GM21619 (cell line): Measurements from ENCODE around the gene ANKRD63.

Source experiments
- ATAC-seq: cut with Tn5 transposase; IDR thresholded peaks from one replicate; pipeline ENCODE4 v1.9.1; 2021; ENCODE audit not compliant: unreplicated experiment

The ANKRD63 gene, protein sequence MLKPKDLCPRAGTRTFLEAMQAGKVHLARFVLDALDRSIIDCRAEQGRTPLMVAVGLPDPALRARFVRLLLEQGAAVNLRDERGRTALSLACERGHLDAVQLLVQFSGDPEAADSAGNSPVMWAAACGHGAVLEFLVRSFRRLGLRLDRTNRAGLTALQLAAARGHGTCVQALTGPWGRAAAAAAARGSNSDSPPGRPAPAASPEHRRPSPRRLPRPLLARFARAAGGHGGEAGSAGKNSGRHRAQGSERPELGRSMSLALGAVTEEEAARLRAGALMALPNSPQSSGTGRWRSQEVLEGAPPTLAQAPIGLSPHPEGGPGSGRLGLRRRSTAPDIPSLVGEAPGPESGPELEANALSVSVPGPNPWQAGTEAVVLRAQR

DNA sequence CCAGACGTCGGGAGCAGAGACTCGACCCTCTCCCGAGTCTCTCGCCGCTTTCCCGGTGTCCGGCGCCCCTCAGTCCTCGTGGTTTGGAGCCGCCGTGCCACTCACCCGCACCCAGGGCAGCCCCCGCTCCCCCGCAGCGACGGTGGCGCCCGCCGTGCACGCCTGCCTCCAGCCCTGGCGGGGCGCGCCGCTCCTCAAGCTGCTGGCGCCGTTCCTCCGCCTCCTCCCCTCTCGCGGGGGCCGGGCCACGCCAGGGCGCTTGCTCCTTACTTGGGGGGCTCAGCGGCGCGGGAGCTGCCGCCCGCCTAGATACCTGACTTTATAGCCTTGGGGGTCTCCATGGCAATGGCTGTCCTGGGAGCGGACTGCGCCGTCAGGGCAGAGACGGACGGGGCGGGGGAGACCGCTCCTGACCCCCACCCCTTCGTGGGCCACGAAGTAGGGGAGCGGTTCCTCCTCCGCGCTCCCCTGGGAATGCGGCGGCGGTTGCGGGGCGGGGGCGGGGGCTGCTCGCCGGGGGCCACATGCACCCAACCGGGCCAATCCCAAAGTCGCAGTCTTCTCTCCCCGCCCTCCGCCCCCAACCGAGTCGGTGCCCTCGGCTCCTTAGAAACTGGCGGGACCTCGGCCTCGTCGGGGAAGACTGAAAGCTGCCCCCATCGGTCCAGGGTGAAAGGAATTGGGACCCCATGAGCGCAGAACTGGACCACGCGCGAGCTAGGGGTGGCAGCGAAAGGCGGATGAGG, at the start of gene ANKRD63:
Gene ANKRD63, minus strand, starts transcription at position 196 of the 746 bp plus-strand sequence. CDS start 478 bp downstream, outside the sequence.
- ATAC-seq, result no peak

DNA sequence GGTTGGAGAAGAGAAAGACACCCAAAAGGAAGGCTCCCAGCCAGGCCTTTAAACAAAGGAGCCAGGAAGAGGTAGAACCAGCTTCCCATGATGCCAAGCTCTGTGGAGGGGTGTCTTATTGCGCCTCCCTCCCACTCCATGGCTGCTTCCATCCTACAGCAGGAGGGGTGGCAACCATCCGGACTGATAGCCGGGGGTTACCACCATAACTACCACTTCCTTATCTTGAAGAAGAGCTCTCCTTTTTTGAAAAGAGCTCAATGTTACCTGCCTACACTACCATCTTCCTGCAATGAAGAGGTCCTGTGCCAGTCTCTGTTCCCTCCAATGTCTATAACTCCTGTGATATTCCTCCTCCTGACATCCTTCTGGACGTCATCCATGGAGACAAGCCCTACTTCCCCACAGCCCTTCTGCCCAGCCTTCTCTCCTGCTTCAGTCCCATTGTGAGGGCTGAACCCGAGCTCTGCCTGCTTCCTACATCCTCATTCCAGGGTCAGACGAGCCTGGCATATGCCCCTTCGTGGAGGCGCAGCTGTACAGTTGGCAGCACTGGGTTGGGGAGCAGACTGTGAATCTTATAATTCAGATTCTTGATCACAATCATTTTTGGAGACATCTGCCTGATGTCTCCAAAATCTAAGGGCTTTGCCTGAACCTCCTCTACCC, 49.4 kb upstream of the ANKRD63 start:
- no peak for ATAC-seq

DNA sequence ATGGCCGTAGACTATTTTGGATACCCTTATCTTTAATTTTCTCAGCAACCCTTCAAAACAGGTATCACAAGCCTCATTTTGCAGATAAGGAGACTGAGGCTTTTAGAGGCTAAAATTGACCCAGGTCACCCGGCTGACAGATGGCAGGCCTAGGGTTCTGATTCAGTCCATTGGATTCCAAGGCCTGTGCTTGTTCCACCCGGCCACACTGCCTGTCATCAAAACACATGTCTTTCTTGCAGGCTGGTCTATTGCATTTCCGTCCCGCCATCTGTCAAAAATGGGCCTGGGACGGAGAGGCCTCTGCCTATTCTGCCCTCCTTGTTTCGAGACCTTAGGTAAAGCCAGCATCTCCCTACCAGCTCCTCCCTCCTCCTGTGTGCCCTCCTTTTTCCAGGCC, 48.8 kb upstream of the ANKRD63 start:
- no peak for ATAC-seq

DNA sequence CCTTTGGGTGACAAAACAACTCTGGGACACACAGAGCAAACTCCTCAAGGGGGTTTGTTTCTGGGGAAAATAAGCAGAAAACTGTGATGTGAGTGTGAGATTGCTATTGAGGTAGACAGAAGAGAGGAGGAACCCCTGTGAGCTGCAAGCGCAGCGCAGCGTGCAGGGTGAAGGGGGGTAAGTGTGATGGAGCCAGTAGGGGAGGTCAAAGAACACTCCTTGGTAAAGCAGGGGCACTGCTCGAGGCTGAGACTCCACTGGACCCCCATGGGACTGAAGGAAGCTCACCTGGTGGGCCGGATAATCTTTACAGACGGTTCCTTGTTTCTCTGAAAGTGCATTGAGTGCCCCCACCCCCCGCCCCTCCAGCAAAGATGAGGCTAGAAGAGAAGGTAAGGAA, 48.2 kb upstream of the ANKRD63 start:
- no peak for ATAC-seq

DNA sequence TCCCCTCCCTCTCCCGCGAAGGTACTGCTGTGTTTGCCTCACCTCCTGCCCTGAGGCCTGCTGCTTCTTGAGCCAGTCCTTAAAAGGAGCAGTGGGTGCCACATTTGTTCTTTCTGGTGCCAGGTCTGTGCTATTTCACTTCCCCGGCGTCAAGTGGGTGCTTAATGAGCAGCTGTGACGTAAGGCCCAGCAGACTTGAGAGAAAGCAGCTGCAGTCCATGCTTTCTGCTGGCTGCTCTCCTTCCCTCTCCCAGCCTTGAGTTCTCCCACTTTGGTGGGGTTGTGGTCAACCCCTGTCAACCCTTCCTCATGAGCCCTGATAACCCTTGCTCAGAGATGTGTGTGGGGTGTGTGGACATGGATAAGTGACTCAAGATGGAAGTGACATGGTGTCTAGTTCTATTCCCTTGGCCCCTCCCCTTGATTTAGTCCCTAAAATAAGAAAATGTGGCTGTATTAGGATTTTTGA, 47.5 kb upstream of the ANKRD63 start:
- no peak for ATAC-seq

DNA sequence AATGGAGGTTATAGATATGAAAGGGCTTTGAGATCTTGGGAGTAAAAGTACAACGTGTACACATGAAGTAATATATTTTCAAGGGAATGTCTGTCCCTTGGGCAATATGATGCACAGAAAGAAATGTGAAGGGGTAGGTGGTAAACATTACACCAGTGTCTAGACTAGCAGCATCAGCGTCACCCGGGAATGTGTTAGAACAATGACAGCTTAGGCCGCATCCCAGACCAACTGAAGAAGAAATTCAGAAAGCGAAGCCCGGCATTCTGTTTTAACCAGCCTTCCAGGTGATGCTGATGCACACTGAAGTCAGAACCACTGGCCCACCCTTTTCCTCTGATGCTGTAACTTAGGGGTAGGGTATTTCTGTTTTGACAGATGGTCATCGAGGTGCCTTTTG, 46.9 kb upstream of the ANKRD63 start:
- ATAC-seq, result no peak

DNA sequence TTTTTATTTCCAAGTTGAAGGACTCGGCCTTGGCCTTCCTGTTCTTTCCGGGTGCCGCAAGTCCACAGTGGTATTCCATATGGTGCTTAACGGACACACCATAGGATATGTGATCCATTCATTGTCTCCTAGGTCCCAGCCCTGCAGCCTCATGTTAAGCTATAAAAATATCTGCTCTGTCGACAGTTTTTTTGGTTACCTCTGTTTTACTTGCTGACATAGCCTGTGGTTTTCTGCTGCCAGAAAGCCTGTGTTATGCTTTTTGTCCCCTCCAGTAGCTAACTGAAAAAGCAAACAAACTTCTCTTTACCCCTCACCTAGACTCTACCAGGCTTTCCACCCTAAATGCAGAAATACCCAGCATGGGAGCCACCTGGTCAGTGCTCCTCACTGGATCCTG, 45.9 kb upstream of the ANKRD63 start:
- ATAC-seq, result no peak

DNA sequence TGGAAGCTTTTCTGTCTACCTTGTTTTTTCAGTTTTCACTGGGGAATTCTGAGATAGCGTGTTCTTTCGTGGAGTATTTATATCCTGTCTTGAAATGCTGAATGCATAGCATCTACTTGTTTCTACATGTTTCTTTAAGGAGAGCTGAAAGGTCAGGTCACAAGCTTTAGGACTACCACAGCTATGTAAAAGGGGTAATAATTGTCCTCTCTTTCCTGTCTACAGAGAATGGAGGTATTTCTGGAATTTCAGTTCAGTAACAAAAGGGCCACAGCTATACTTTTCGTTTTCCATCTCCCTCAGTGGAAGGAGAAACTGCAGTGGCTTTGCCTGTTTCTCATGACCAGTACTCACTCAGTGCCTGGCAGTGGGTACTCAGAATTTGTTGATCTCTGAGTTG, 45.3 kb upstream of the ANKRD63 start:
- ATAC-seq, result no peak

DNA sequence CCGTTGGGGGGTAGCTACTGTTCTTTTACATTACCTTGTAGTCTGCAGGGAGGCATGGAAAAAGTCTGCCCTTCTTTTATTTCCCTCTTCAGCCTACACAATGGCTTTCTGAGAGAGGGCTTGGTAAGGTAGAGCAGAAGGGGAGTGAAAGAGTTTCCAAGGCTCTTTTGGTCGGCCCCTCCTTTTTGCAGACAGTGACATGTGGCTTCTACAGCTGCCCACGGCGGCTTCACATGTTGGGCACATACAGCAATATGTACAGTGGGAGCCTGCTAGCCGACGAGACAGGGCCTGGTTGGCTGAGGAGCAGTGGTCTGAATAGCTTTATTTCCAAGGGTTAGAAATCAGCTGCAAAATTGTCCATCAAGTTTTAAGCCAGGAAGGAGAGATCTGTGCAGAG, 44.6 kb upstream of the ANKRD63 start:
- no peak for ATAC-seq

DNA sequence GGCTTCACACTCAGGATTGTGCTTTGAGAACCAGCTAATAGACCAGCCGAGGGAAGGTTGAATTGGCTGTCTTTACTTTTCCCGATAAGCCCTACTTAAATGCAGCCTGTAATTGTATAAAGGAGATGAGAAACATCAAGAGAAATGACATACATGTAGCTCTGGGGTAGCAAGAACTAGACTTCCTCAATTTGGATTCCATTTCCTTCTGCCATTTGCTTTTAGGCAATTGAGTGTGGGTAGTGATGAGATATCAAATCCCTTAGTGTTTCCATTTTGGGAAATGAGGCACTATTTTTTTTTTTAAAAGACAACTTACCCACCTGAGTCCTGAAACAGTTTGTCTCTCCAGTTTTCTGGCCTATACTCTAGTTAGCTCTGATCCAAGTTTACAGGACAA, 42.8 kb upstream of the ANKRD63 start:
- ATAC-seq, result no peak

DNA sequence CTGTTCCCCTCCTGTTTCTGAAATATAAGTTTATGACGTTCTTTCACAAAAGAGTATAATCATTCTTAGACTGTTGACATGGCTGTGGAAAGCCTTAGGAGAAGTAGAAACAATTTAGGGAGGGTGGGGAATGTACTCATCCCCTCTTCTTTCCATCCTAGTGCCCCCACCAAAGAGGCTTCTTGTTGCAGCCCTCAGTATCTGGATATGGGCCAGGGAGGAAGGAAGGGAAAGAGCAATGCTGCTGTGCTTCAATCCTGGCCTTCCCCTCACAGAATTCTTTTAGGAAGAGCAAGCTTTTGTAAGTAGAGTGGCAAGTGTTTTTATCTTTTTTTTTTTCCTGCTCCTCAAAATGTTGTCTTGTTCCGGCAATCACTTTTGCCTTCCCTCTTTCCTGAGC, 42.3 kb upstream of the ANKRD63 start:
- no peak for ATAC-seq

DNA sequence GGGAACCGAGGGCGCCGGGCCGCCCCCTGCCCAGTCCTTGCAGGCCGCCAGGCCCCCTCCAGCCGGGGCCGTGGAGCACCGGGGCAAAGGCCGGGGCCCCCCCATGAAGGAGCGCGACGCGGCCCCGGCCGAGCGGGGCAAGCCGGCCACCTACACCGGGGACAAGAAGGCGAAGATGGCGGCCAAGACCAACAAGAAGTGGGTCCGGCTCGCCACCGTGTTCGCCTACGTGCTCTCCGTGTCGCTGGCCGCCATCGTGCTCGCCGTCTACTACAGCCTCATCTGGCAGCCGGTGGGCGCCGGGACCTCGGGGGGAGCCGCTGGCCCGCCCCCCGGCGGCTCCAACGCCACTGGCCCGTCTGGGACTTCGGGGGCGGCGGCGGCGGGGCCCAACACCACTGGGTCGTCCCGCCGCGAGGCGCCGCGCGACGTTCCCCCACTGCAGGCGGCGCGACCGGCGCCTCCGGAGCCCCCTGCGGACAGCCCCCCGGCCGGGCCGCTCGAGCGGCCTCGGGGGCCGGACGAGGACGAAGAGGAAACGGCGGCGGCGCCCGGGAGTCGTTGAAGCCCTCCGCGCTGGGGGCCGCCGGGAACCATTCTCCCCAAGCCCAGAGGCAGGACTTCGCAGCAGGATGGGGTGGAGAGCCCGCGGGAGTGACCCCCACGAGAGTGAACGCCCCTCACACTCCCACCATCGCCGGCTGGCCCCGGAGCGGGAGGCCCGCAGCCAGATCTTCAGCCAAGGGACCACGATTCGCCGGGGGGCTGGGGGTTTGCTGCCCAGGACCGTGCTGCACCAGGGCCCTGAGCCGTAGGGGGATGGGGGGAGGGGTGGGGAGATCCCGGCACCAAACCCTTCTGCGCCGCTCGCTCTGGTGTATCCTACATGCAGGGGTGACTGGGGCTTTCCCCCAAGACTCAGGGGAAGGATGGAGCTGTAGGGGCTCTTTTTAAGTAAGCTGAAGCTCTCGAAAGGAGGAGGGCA, 41.4 kb upstream of the ANKRD63 start:
- ATAC-seq, result peak; percentile 7

DNA sequence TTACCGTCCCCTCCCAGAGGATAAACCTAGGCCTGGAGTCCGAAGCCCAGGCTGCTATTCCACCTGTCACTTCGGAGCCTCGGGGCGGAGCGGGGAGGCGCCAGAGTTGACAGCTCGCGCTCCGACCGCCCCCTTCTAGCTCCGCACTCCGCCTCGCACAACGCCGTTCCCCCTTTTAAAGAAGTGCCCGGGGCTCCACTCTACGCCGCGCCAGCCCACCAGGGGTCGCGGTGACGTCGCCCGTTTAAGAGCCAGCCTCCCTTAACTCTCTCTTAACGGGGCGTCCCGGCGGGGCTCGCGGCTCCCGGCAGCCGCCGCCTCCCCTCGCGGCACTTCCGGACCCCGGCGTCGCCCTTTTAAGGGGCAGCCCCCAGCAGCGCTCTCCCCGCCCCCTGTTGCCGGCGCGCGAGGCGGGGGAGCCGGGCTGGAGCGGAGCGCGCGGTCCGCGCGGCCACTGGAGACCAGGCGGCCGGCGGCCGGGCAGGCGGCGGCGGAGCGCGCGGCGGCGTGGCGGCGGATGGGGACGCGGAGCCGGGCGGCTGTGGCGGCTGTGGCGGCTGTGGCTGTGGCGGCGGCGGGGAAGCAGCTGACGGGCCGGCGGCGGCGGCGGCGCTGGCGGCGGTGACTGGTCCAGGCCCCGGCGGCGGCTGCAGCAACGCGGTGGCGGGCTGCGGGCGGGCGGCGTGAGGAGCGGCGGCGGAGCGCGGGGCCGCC, 40.5 kb upstream of the ANKRD63 start, which contains the start of gene INAFM2:
Gene INAFM2, plus strand, starts transcription at position 454 of the 714 bp plus-strand sequence. CDS start 364 bp downstream, outside the sequence.
- ATAC-seq, result peak; percentile 74

DNA sequence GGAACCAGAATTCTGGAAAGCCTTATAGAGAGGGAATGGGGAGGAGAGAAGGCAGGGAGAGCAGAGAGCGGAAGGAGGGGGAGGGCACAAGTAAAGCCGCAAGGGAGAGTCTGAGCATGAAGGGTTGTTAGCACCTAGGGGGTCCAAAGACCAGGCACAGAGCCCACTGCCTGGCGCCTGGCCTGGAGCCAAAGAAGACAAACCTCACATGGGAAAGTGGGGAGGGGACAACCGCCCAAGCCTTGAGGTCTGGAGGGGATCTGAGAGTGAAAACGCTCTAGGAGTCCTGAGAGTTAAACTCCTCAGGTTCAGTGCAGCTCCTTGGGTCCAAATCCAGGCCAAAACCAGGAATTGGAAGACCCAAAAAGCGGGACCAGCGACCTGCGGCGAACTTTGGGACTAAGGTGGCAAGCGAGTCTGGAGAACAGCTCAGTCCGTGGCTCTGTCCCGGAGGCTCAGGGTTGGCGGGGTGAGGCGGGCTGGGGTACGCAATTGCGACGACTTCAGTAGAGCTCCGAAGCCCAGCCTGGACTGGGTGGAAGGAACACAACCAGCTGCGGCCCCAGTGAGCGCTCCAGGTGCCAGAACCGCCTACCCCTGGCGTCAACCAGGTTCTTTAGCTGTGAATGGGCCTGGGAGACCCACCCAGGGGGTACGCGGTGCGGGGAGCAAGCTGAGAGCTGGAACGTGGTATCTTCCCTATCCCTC, 39.8 kb upstream of the ANKRD63 start:
- ATAC-seq, result no peak

DNA sequence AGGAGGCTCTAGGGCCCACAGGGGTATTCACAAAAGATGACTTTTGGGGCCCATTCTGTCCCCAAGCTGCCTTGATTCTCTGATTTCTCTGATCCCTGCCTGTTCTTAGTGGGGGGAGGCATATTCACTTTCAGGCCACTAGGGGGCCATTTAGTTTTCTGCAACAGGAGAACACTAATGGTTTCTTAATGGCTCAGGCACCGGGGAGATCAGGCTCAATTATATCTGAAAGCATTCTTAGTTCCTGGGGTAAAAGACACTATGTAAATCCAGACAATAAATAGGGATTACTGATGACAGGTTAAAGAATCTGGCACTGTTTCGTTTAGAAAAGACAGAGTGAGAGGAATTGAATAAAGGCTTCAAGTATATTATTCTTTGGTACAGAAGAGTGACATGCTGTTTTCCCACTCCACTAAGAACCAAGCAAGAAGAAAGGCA, 38.1 kb upstream of the ANKRD63 start:
- ATAC-seq, result peak; percentile 26

DNA sequence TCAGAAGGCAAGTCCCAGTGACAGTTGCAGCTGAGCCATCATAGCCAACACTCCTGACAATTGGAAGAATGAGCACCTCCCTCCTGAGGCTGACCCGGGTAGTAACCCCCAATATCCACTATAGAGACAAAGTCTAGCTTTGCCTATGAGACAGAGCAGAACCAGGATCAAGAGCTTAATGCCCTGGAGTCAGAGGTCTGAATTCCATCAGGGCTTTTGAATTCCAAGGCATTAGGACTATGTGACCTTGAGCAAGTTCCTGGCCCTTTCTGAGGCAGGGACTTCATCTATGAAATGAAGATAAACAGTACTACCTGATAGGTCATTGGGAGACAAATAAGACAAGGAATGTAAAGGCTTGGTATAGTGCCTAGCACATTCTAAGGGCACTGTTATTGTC, 37.5 kb upstream of the ANKRD63 start:
- no peak for ATAC-seq

DNA sequence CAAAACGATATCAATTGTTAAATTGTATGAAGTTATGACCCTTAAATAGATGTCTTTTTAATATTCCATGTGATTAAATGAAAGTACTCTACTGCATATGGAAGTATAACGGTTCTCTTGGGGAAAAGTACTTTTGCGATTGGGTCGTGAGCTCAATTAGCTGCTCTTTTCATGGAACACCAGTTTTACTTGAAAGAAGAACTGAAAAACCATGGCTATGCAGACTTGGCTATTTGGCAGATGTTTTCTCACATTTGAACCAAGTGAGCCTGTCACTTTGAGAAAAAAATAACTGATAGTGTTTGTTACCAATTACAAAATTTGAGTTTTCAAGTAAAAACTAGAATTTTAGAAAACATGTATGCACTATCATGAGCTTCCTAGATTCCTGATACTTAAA, 34.7 kb upstream of the ANKRD63 start:
- ATAC-seq, result no peak

DNA sequence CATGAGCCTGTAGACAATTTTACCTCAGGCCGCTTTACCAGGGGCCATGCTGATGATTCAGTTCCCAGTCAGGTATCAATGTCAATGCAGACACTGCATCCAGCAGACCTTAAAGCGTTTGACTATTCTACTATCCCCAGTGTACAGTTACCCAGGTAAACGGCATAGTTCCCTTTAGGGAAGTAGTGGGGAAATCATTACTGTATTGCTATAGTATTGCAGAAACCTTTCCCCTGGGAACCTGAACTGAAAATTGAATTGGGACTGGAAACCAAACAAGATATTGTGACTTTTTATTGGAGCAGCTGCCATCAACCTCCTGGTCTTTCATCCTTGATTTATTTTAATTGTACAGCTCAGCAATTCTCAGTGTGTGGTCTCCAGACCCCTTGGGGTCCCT, 34.1 kb upstream of the ANKRD63 start:
- no peak for ATAC-seq

DNA sequence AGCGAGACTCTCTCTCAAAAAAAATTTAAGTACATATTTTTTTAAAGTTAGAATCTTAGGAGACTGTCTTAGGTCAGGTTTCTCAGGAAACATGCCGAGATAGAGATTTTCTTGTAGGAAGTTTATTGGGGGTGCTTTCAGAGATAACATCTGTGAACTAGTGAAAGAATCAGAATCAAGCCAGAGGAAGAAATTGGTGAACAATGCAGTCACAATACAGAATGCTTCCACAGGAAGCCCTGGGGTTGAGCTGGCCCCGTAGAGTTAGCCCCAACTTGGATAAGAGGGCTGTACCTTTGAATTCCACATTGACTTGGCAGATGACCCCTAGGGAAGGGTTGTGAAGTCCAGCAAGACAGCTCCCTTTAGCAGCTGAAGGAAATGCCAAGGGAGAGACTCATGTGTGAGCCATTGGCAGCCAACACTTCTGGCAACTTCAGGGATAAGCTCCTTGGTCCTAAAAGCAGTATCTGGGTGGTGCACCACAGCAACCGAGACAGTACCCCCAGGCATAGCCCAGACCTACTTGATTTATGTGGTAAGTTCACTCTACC, 31.9 kb upstream of the ANKRD63 start:
- no peak for ATAC-seq
